GM06990 (cell line): Measurements from ENCODE around the gene OBP2A.
"Not testable (repeated sequence)": the region's sequence is repeated elsewhere in the genome, so short reads cannot be mapped to it uniquely, and the experiment has no call there.

Source experiments
- DNase-seq: peaks from one replicate; pipeline ENCODE4 v3.0.0-alpha.2; 2011; ENCODE audit not compliant: insufficient read length; ENCODE audit errors: extremely low read depth
- H3K27me3 ChIP-seq: replicated peaks from 2 replicates; pipeline ENCODE4 v1.6.0; 2011; ENCODE audit warnings: low read length; ENCODE audit not compliant: control insufficient read depth, insufficient read depth
- H3K36me3 ChIP-seq: 2 replicates; pipeline ENCODE4 v1.5.1; 2011; ENCODE audit warnings: low read length; ENCODE audit not compliant: control insufficient read depth, insufficient read depth
- H3K4me3 ChIP-seq: replicated peaks from 2 replicates; pipeline ENCODE4 v1.5.1; 2011; ENCODE audit warnings: low read depth, mild to moderate bottlenecking, control low read depth, low read length
- TF ChIP-seq, protein P1 (sequence below): IDR thresholded peaks from 2 replicates; pipeline ENCODE4 v1.5.1; 2011; ENCODE audit warnings: low read length, control low read depth, mild to moderate bottlenecking, inconsistent platforms; ENCODE audit not compliant: insufficient read depth, poor library complexity, severe bottlenecking

The OBP2A gene

DNA sequence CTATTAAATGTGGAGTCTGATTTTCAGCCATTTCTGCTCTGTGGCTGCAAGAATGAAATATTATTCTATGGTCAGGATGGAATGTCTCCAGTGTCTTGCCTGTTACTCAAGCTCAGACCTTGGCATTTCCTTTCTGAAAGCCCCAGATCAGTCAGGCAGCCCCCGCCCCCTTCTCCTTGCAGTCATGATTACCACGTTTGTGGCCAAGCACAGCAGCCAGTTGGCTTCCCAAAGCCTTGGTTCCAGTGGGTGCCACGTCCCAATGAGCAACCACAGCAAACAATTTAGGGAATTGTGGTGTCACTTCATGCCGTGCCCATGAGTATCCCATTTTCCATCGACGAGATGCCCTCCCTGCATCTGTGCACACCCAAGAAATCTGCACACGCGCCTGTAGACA, 9.7 kb upstream of the OBP2A start:
- no peak for DNase-seq
- TF ChIP-seq, protein P1, sequence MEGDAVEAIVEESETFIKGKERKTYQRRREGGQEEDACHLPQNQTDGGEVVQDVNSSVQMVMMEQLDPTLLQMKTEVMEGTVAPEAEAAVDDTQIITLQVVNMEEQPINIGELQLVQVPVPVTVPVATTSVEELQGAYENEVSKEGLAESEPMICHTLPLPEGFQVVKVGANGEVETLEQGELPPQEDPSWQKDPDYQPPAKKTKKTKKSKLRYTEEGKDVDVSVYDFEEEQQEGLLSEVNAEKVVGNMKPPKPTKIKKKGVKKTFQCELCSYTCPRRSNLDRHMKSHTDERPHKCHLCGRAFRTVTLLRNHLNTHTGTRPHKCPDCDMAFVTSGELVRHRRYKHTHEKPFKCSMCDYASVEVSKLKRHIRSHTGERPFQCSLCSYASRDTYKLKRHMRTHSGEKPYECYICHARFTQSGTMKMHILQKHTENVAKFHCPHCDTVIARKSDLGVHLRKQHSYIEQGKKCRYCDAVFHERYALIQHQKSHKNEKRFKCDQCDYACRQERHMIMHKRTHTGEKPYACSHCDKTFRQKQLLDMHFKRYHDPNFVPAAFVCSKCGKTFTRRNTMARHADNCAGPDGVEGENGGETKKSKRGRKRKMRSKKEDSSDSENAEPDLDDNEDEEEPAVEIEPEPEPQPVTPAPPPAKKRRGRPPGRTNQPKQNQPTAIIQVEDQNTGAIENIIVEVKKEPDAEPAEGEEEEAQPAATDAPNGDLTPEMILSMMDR = no peak
- H3K4me3 ChIP-seq = no peak overlapping the region
- no peaks in the 10 kb centered on the region for H3K27me3 ChIP-seq
- H3K36me3 ChIP-seq = no peaks in the 10 kb centered on the region

DNA sequence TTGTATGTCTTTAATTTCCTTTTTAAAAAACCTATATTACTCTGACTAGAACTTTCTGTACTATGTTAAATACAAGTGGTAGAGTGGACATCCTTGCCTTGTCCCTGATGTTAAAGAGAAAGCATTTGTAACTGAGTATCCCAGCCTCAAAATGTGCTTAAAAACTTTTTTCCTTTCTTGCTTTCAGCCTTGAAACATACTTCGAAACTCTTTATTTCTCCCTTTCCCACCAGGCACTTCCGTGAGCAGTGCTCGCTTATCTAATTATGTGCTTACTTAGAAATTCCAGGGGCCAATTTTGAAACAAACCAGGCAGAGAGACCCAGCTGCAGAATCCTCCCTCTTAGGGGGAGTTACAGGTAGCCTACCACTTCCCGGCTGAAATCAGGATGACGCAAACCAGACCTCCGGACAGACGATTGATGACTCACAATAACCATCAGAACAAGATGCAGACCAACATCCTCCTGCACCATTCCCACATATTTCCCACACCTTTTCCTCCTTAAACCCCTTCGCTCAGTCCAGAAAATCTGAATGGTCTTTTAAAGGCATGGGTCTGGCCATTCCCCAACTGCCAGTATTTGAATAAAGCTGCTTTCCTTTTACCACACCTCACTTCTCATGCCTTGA, 2.5 kb upstream of the OBP2A start:
- not testable (repeated sequence) for H3K27me3 ChIP-seq, H3K4me3 ChIP-seq, H3K36me3 ChIP-seq, DNase-seq

GRCh38 chr9:135544981-135545635, 818 bp upstream of the OBP2A start:
- Histone ChIP-seq H3K27me3 (no peaks in the 10 kb centered on the region; the same call in 1 of the 2 replicates), H3K36me3 (no peaks in the 10 kb centered on the region), H3K4me3 (no peak overlapping the region)
- TF ChIP-seq, protein P1 = no peak
- DNase-seq = no peak

GRCh38 chr9:135546792-135547617, 1.1 kb downstream of the OBP2A start:
- H3K36me3 ChIP-seq, DNase-seq, H3K4me3 ChIP-seq, H3K27me3 ChIP-seq: not testable (repeated sequence)

GRCh38 chr9:135547756-135548736, 2.1 kb downstream of the OBP2A start:
- Histone ChIP-seq H3K36me3 (no peaks in the 10 kb centered on the region), H3K27me3 (no peaks in the 10 kb centered on the region; the same call in 1 of the 2 replicates), H3K4me3 (no peak overlapping the region)
- DNase-seq = no peak
- TF ChIP-seq, protein P1 = no peak

- H3K4me3 ChIP-seq, H3K27me3 ChIP-seq, H3K36me3 ChIP-seq, DNase-seq: not testable (repeated sequence)
Measured at GRCh38 chr9:135549478-135550343, 3.8 kb downstream of the OBP2A start.
